ENCODE measurements around the gene METTL25. TPM values are rescaled to one million over a fixed set of nuclear protein-coding genes. Genes with fewer than 3 reads are reported as not detected.

The METTL25 gene
- total and polyA plus RNA-seq, 2 of the 8 experiments (the other 6 are each of a cell fraction or from before 2014, with no cell fraction given) = 2.4 to 8.3 TPM

- TF ChIP-seq CHD7 (IDR thresholded peaks at IDR 0.05; ENCODE audit: insufficient replicate concordance, low read length) (no peak), POLR2AphosphoS5 (IDR thresholded peaks at IDR 0.05; ENCODE audit: low read depth, low read length) (no peak), JUND (IDR thresholded peaks at IDR 0.05; ENCODE audit: low read length) (no peak), EGR1 (IDR thresholded peaks at IDR 0.05; ENCODE audit: borderline replicate concordance, low read depth, low read length) (no peak), SIX5 (IDR thresholded peaks at IDR 0.05; ENCODE audit: low read depth, low read length) (no peak), SP1 (IDR thresholded peaks at IDR 0.05; ENCODE audit: low read depth, low read length) (no peak), EZH2 (IDR thresholded peaks at IDR 0.05; ENCODE audit: low read depth, low read length, severe bottlenecking) (no peak), E2F6 (IDR thresholded peaks at IDR 0.05) (no peak), TAF7 (optimal IDR thresholded peaks at IDR 0.05; ENCODE audit: borderline replicate concordance, low read depth, low read length) (no peak), SAP30 (IDR thresholded peaks at IDR 0.05; ENCODE audit: insufficient read depth, insufficient replicate concordance, low read length) (no peak), BACH1 (IDR thresholded peaks at IDR 0.05; ENCODE audit: low read length) (no peak), RBBP5 (IDR thresholded peaks at IDR 0.05; ENCODE audit: borderline replicate concordance, low read depth, low read length) (no peak)
These were observed 99.8 kb downstream of the METTL25 start (continued) for GRCh38 chr12:82458101-82458500.
